Measurements from ENCODE around the gene TSHZ1.
"Not testable (repeated sequence)": the region's sequence is repeated elsewhere in the genome, so short reads cannot be mapped to it uniquely, and the experiment has no call there.

The TSHZ1 gene

GRCh38 chr18:75179819-75180600 is 30.6 kb upstream of the TSHZ1 start:
- no peak for DNase-seq (ENCODE audit: low read depth)

DNA sequence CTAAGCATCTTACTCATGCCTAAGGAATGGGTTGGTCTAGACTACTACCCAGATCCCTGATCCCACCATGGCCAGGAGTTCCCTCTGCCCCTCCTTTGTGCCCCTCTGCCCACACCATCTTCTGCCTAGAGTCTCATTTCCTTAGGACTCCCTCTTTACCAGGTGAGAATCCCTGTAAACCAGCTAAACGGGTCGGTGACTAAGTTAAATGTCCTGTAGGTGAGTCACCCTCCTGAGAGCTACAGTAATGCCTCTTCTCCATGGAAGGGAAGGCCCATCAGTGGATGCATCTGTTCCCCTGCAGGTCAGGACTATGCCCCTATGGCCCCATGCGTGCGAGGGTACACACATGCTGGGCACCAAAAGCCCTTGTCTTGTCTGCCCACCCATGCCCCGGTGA is 27.1 kb upstream of the TSHZ1 start:
- DNase-seq (ENCODE audit: low read depth): no peak

GRCh38 chr18:75183973-75184493 is 26.6 kb upstream of the TSHZ1 start:
- no peak for DNase-seq (ENCODE audit: low read depth)

GRCh38 chr18:75185460-75185859 is 25.1 kb upstream of the TSHZ1 start:
- DNase-seq (ENCODE audit: low read depth): no peak

GRCh38 chr18:75187702-75188101 is 22.9 kb upstream of the TSHZ1 start:
- DNase-seq (ENCODE audit: low read depth): not testable (repeated sequence)

- no peak for DNase-seq (ENCODE audit: low read depth)
These were observed 20.9 kb upstream of the TSHZ1 start for GRCh38 chr18:75189696-75190095.

DNA sequence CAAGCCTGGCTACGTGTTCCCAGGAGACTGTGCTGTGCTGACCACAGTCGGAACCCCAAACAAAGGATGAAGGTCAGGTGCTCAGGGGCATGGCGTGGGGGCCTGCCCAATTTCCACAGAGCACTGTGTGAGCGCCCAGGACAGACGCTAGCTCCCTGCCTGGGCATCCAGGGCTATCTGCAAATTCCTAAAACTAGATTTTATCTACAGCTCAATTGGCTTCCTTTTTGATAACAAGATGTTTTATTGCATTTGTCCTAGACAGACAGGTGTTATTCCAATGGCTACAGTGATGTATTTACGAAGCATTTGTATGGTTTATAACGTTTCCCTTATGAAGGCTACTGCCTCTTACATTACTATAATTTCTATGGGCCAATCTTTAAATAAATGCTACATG is 17.7 kb upstream of the TSHZ1 start:
- DNase-seq (ENCODE audit: low read depth): no peak

DNA sequence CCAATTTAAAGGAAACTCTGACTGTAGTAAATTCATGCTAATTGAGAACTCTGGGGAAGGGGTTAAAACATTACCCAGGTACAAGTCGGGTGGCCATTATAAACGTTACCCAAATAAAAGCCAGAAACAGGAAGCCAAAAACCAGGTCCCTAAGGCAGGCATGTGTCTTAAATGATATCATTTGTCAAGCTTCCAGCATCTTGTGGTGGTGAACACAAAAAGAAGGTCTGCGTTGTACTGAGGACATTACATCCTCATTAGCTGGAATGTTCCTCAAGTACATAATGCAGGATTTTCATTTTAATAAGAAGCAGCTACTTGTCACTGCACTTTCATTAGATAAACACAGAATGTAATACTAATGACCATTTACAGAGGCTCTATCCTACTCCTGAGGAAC is 12.6 kb upstream of the TSHZ1 start:
- no peak for DNase-seq (ENCODE audit: low read depth)

DNA sequence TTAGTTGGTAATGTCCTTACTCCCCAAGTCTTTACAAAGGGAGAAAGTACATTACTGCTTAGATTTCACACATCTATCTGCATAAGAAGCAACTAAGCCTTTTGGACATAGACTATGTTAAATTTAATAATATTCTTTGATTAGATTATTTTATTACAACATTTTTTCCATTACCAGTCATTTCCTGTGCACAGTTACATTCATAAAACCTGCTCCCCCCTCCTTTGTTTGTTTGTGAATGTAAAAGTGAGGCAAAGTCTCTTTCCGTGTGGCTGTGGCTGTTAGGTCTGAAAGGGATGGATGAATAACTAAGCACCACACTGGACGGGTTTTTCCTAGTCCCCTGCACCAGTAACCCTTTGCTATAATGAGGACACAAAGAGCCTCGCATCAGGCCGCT is 11.3 kb upstream of the TSHZ1 start:
- DNase-seq (ENCODE audit: low read depth): no peak

- DNase-seq (ENCODE audit: low read depth): no peak
These were observed 10.5 kb upstream of the TSHZ1 start for GRCh38 chr18:75200071-75200470.

DNA sequence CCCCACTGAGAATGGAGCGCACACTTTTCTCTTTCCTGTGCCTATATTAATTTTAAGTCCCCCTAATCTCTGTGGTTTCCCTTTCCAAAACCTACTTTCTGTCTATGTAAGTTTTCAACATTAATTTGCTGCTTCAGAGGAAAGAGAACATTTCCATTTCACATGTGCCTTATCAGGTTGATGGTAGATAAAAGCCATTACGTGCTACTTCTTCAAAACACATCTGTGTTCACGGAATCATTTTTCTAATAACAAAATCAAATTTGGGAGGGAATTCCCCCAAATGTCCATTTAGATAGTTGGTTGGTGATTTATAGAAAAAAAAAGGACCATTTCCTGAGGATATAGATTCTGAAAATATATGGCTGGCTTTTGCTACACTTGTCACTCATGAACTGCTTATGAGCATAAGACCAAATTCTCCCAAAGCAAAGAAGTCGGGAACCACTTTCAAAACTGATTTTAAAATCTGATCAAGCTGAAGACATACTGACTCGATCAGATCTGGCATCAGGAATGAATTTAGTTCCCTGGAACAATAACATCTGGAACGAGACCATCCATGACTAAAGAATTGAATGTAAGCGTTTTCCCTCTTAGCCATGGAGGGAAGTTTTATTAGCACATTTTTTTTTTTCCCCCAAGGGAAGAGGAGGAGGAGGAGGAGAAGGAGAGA is 9.9 kb upstream of the TSHZ1 start:
- DNase-seq (ENCODE audit: low read depth): no peak

DNA sequence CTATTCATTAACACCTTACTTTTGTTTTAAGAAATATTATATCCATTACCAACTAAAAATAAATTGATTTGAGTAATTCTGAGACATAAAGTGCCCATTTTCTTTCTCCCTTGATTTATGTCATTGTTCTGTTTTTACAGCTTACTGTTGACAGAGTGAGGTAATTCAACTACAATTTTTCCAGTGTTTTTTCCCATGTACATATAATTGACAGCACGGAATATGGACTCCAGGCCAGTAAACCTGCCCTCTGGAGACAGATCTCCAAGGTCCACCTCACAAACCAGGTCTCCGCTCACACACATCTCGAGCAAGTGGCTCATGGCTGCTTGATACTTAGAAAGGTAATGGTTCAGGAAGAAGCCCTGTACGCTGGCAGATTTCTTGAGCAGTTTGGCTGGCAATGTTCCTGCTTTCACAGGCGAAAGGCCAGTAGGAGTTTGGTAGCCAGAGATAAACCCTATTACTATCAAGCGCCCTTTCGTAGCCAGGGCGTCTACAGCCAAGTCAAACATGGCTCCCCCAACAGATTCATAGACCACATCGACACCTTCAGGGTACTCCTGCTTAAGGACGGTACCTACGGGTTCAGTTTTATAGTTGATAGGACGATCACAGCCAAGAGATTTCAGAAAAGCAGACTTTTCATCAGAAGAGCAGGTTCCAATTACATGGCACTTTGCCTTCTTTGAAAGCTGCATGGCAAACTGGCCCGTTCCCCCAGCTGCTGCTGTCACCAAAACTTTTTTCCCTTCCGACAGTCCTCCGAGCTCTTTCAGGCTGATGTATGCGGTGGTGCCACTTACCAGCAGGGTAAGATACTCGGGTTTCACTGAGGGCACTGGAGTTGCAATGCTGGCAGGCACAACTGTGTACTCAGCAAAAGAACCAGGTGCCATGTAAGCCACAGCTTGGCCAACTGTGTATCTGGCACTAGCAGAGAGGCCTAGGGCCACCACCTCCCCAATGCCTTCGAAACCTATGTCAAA is 9.0 kb upstream of the TSHZ1 start:
- no peak for DNase-seq (ENCODE audit: low read depth)

DNA sequence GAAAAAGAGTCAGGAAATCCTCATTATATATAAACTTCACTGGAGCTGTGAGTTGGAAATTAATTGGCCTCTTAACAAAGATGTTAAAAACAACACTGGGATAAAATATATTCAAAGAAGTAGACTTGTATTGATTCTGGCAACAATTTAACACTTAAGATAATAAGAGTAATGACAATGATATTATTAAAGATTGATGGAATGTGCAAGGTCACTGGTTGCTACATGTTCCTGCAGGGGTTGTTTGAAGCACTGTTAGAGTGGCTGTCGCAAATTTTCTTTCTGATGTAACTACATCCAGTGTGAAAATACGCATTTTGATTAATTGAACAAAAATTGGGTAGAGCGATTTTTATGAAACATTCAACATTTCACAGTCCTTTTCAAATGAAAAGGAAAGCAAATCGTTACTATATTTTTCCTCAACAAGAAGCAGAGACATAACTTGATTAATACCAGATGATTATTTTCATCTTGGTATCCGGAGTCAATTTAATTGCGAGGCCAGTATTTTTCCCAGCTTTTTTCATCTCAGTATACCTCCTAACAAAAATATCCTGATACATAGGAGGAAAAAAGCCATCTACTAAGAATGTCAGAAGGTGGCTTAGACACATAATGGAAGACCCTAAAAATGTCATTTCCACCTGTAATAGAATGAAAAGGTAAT is 7.8 kb upstream of the TSHZ1 start:
- no peak for DNase-seq (ENCODE audit: low read depth)

DNA sequence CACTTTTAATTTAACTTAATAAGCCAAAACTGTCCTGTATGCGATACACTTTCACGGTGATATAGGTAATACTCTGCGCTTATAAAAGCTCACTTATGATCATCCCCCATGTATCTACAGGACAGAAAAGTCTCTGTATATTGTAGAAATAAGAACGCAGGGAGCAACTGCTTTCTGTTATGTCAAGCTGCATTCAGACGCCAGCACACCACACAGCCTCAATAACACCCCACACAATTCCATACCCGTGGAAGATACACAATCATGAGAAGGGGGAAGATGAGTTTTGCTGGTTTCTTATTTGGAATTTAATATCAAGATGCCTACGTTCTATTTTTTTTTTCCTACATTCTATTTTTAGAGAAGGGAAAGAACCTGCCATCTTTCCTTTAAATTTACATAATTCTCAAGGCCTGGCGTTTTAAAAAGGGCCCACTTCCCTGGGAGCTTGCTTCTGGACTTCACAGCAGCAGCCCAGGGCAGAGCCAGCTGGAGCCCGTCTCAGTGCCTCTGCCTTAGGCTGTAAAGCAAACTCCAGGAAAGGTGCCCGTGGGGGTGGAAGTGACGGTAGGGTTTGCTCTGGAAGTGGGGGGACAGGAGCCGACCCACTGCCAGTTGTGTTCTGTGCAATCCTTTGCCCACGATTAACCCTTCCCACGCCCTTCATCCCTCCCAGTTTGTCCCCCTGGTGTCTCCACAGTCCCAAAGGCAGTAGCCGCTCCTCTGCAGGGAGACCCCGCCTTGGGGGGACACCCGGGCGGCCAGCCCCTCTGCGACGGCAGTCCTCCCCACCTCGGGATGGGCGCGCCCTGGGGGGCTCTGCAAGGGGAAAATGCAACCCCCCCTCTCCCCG is 7.0 kb upstream of the TSHZ1 start:
- no peak for DNase-seq (ENCODE audit: low read depth)

DNA sequence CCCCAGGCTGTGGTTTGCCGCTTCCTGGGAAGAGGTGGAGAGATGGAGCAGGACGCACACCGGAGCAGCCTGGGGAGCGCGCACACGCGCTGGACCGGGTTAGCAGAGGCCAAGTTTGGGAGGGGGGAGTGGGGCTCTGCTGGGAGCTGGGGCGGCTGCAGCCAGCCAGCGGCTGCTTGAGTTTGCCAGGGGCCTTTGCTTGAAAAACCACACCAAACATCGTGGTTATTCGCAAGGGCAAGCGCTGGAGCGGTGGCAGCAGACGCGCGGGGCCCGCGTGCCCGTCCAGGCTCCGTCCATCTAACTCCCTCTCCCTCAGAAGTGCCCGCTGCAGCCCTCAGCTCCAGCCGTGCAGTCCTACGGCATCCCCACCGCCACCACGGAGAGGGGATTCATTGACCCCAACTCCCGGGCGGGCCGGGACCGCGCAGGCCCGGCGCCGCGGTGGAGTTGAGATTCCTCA is 6.3 kb upstream of the TSHZ1 start:
- DNase-seq (ENCODE audit: low read depth): no peak

- no peak for DNase-seq (ENCODE audit: low read depth)
These were observed 5.7 kb upstream of the TSHZ1 start for GRCh38 chr18:75204732-75205513.

DNA sequence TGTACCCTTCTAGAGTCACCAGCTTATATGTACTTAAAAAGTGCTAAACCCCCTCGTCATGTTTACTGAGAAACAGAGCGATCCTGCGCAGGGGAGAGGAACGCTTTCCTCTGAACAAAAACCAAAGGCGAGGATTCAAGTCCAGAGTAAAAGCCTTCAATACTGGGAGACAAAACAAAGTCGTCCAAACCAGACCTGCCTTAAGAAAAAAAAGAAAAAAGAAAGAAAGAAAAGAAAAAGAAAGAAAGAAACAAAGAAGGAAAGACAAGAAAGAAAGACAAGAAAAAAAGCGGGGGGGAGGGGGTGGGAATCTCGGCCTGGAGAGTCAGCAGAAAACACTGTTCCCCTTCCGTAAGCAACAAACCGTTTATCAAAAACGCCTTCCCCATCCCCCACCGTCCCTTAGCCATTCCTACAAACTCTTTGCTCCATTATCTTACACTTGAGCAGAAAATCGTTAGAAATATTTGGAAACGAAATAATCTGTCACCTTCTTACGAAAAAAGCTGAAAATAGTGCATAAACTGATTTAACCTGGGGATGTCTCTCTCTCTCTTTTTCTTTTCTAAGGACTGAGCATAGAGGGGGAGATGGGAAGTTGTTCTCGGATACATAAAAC is 5.0 kb upstream of the TSHZ1 start:
- no peak for DNase-seq (ENCODE audit: low read depth)

GRCh38 chr18:75206452-75207309 is 3.9 kb upstream of the TSHZ1 start:
- DNase-seq (ENCODE audit: low read depth): no peak
